ENCODE data around the gene CCDC6.

DNA sequence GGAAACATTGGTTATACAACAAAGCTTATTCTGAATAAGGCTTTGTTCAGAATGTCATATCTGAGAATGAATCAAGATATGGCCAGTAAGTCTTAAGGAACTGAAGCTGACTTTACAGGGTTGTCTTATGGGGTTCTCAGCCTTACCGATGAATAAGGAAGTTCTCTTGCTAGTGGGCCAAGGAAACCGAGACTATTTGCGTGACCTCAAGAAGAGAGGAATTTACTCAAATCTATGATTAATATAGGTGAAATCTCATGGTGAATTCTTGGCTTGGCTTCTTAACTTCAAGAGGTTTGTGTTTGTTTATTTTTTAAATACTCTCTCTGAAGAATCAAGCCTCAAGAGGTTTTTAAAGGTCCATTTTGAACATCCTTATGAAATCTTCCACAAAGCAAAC is 148.4 kb downstream of the CCDC6 start:
- TF ChIP-seq EZH2 (IDR thresholded peaks at IDR 0.05) (no peak), JUND (IDR thresholded peaks at IDR 0.05) (no peak), SRF (IDR thresholded peaks at IDR 0.05; ENCODE audit: low read depth) (no peak), FOSL1 (IDR thresholded peaks at IDR 0.05; ENCODE audit: low read depth) (no peak), EZH2phosphoT487 (IDR thresholded peaks at IDR 0.05; ENCODE audit: borderline replicate concordance) (no peak), ZNF274 (IDR thresholded peaks at IDR 0.05; ENCODE audit: low read depth, low read length) (no peak), POLR2AphosphoS5 (IDR thresholded peaks at IDR 0.05; ENCODE audit: low read depth, low read length) (no peak), POLR2A (IDR thresholded peaks at IDR 0.05; ENCODE audit: borderline replicate concordance, extremely low read depth, insufficient read depth, insufficient read length) (no peak)
- TF ChIP-seq, protein P1, sequence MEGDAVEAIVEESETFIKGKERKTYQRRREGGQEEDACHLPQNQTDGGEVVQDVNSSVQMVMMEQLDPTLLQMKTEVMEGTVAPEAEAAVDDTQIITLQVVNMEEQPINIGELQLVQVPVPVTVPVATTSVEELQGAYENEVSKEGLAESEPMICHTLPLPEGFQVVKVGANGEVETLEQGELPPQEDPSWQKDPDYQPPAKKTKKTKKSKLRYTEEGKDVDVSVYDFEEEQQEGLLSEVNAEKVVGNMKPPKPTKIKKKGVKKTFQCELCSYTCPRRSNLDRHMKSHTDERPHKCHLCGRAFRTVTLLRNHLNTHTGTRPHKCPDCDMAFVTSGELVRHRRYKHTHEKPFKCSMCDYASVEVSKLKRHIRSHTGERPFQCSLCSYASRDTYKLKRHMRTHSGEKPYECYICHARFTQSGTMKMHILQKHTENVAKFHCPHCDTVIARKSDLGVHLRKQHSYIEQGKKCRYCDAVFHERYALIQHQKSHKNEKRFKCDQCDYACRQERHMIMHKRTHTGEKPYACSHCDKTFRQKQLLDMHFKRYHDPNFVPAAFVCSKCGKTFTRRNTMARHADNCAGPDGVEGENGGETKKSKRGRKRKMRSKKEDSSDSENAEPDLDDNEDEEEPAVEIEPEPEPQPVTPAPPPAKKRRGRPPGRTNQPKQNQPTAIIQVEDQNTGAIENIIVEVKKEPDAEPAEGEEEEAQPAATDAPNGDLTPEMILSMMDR (IDR thresholded peaks at IDR 0.05 in 2 of 3, conservative IDR thresholded peaks at IDR 0.05 in 1 of 3; ENCODE audit: borderline replicate concordance in 1 of 3, insufficient read depth in 1 of 3, low read depth in 2 of 3, low read length in 2 of 3): no peak
